HEK293 (cell line): ENCODE data around the gene SMPD3.
A peak's percentile ranks its signal among the peaks of the same experiment; 100 is the strongest.

Experiments used
- TF ChIP-seq, protein P1 (sequence below): fragments of 450-650 bp; formaldehyde crosslinking; IDR thresholded peaks from 2 replicates; pipeline ENCODE4 v1.5.1; 2016; ENCODE audit warnings: missing biosample characterization, missing genetic modification characterization
- TF ChIP-seq, protein P2 (sequence below): fragments of 450-650 bp; formaldehyde crosslinking; IDR thresholded peaks from 2 replicates; pipeline ENCODE4 v1.5.1; 2016; ENCODE audit warnings: missing biosample characterization, missing genetic modification characterization

DNA sequence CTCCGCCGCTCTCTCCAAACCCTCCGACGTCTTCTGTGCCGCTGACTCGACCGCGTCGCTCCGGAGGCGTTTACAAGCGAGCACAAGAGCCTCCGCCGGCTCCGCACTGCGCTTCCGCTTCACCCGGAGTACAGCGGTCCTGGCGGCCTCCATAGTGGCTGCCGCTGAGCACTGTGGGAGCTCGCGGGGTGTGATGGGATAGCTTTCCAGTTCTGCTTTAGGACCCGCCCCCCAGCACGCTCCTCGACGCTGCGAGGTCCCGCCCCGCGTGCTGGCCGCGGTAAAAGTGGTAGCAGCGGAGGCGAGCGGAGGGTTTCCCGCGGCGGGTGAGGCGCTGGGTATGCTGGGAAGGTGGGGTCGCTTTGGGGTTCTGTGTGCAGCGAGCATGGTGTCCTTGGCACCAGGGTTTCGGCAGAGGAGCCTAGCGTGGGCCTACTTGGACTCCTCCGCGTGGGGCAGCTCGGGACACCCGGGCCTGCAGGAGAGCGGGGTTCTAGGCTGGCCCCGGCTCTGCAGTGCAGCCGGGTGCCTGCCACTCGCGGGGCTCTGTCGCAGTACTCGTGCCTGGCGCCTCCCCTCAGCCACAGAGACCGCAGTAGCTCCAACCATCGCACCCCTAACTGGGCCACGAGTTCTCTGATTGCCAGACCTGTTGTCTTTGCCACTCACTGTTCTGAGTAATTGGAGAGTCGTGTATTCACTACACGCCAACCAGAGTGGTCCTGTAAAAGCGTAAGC, 137.4 kb downstream of the SMPD3 start, which contains the start of the genes PRMT7 and SLC7A6OS:
- TF ChIP-seq, protein P1, sequence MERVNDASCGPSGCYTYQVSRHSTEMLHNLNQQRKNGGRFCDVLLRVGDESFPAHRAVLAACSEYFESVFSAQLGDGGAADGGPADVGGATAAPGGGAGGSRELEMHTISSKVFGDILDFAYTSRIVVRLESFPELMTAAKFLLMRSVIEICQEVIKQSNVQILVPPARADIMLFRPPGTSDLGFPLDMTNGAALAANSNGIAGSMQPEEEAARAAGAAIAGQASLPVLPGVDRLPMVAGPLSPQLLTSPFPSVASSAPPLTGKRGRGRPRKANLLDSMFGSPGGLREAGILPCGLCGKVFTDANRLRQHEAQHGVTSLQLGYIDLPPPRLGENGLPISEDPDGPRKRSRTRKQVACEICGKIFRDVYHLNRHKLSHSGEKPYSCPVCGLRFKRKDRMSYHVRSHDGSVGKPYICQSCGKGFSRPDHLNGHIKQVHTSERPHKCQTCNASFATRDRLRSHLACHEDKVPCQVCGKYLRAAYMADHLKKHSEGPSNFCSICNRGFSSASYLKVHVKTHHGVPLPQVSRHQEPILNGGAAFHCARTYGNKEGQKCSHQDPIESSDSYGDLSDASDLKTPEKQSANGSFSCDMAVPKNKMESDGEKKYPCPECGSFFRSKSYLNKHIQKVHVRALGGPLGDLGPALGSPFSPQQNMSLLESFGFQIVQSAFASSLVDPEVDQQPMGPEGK (tag by site-specific recombination), result peak; percentile 83
- TF ChIP-seq, protein P2, sequence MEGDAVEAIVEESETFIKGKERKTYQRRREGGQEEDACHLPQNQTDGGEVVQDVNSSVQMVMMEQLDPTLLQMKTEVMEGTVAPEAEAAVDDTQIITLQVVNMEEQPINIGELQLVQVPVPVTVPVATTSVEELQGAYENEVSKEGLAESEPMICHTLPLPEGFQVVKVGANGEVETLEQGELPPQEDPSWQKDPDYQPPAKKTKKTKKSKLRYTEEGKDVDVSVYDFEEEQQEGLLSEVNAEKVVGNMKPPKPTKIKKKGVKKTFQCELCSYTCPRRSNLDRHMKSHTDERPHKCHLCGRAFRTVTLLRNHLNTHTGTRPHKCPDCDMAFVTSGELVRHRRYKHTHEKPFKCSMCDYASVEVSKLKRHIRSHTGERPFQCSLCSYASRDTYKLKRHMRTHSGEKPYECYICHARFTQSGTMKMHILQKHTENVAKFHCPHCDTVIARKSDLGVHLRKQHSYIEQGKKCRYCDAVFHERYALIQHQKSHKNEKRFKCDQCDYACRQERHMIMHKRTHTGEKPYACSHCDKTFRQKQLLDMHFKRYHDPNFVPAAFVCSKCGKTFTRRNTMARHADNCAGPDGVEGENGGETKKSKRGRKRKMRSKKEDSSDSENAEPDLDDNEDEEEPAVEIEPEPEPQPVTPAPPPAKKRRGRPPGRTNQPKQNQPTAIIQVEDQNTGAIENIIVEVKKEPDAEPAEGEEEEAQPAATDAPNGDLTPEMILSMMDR (tag by site-specific recombination), result peak; percentile 68
